Peyer's patch (tissue), 4 donors: ENCODE results near the gene DEFB112.

Source experiments
- CTCF ChIP-seq, 6 experiments: fragments of 450-650 bp in 4 of 6; fragments of 200-600 bp in 2 of 6; sonication (generic) in 1 of 6; IDR thresholded peaks; one replicate each; pipeline ENCODE4 v1.5.1; 2017 to 2019; ENCODE audit warnings: antibody characterized with exemption in 6 of 6, mild to moderate bottlenecking in 3 of 6, moderate library complexity in 1 of 6
- POLR2A ChIP-seq, 2 donors: fragments of 450-650 bp; IDR thresholded peaks; one replicate each; pipeline ENCODE4 v1.5.1; 2017; ENCODE audit warnings: antibody characterized with exemption in 2 of 2, mild to moderate bottlenecking in 2 of 2, moderate library complexity in 2 of 2

GRCh38 chr6:50021894-50022293 lies 27.8 kb downstream of the DEFB112 start, which contains the start of gene DEFB110:
- TF ChIP-seq CTCF (IDR thresholded peaks at IDR 0.05) (no peak), POLR2A (IDR thresholded peaks at IDR 0.05) (no peak)
